Activated gamma-delta T cell (primary cell): Measurements from ENCODE around the gene PLEKHM1.
"Not testable (repeated sequence)": the region's sequence is repeated elsewhere in the genome, so short reads cannot be mapped to it uniquely, and the experiment has no call there.

ENCODE experiments used
- DNase-seq: peaks from one replicate; lab custom pipeline; 2025; lab: John Stamatoyannopoulos, UW

PLEKHM1 gene

DNA sequence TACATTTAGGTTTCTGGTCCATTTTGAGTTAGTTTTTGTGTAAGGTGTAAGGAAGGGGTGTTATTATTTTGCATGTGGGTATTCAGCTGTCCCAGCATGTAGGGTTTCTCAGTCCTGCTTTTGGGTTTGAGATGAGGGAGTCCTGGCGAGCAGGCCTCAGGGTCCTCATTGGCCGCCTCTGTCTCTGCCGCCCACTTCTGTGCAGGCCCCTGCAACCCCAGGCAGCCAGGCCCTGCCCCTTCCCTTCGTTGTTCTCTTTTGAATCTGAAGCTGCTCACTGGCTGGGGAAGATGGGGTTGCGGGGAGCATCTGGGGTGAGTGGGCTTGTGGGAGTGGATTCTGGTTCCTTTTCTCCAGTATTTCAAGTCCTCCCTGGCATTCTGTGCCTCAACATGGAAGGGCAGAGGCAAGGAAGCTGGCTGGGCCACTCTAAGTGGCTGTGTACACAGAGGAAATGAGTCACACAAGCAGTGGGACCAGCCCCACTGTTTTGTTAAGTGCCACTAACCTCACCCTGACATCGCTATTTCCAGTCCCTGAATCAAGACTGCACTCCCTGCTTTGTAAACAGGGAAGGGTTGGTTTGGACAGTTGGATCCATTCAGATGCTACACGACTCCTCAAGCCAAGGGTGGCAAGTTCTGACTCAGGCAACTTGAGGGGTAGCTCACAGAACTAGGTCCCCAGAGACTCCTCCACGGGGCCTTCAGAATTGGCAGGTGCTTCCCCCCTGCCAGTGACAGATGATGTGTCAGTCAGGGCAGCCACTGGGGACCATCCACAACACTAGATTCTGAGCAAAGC lies 28.8 kb downstream of the PLEKHM1 start:
- not testable (repeated sequence) for DNase-seq

DNA sequence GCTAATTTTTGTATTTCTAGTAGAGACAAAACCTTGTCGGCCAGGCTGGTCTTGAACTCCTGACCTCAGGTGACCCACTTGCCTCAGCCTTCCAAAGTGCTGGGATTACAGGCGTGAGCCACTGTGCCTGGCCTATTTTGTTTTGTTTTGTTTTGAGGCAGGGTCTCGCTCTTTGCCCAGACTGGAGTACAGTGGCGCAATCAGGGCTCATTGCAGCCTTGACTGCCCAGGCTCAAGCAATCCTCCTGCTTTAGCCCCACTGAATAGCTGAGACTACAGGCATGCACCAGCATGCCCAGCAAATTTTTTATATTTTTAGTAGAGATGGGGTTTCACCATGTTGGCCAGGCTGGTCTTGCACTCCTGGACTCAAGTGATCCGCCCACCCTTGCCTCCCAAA lies 30.1 kb downstream of the PLEKHM1 start:
- DNase-seq = not testable (repeated sequence)

DNA sequence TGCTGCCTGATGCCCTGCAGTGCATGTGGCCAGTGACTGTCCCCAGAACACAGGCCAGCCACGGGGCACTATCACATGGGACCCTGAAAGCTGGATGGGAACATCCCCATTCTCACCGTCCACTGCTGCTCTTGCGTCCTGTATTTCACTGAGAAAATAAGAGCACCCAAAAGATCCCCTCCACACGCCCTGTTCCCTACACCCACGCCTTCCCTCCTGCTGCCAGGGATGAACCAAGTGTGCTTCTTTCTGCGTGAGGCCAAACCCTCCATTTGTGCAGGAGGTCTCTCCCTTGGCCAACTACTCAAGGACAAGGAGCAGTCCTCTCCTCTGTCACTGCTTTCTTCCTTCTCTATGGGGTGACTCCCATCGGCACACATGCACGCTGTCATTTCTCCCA lies 36.2 kb downstream of the PLEKHM1 start:
- not testable (repeated sequence) for DNase-seq

DNA sequence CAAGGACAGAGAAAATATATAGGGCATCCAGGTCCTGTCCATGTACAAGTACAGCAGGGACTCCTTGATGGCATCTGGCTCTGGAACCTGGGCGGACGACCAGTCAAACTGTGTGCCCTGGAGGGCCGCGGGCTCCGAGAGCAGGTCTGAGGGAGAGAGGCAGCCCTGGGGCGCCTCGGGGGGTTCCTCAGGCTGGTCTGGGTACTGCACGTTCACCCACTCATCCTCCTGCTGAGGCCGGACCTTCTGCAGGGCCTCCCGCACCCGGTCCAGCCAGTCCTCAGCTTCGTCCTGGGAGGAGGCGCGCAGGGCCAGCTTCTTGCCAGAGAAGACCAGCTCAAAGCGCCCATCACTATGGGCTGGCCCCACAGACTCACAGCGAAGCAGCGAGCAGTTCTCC lies 36.8 kb downstream of the PLEKHM1 start:
- DNase-seq = not testable (repeated sequence)

DNA sequence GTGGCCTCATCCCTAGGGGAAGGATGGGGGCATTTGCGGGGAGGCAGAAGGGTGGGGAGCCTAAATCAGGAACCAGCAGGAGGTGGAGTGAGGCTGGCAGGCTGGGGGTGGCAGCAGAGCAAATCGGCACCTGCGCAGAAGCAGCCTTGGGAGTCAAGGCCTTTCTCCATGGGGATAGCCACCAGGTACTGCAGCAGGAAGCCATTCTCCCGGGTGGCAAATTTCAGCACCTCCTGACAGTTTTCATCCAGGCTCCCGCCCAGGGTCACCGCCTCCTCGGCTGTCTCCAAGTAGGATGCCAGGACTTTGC lies 37.3 kb downstream of the PLEKHM1 start:
- not testable (repeated sequence) for DNase-seq

DNA sequence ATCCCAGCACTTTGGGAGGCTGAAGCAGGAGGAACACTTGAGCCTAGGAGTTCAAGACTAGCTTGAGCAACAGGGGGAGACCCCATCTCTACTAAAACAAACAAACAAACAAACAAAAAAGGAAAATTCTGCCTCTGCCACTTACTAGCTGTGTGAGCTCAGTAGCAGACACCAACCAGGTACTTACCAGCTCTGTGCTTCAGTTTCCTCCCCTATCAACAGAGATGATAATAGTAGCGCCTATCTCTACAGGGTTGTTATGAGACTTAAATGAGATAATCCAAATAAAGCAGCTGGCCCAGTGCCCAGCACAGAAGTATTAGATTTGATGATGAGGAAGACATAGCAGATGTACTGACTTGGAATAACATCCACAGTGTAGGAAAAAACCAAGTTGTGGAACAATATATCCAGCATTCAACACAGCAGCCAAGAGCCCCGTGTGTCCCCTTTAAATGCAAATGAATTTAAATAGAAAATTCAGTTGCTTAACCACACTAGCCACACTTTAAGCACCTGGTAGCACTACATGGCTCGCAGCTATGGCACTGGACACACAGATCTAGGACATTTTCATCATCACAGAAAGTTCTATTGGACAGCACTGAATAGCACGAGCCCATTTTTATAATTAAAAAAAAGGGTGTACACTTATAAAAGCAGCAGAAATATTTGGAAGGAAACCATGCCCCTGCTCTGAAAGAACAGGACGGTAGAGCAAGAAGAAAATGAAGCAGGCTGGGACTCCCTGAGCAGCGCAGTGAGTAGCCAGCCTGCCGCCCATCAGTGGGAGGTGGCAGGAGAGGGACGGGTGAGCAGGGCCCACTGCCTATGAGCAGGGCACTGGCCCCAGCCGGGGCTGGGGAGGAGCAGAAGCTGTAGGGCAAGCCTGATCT lies 37.9 kb downstream of the PLEKHM1 start:
- DNase-seq = not testable (repeated sequence)

DNA sequence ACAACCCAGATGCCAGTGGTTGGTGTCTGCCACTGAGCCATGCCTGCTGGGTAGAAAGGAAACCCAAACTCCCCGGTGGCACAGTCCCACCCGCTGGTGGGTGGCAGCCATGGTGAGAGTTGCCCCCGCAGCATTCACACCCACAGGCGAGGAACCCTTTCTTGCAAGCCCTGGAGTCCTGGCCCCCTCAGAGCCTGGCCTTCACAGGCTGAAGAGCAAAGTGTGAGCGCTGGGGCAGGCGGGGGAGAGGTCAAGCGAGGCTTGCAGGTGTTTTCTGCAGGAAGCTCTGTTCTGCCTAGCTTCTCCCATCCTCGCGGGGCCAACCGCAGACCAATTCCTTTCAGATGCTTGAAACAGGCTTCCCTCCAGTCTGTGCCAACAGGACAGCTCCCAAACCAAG lies 38.9 kb downstream of the PLEKHM1 start:
- DNase-seq = not testable (repeated sequence)

DNA sequence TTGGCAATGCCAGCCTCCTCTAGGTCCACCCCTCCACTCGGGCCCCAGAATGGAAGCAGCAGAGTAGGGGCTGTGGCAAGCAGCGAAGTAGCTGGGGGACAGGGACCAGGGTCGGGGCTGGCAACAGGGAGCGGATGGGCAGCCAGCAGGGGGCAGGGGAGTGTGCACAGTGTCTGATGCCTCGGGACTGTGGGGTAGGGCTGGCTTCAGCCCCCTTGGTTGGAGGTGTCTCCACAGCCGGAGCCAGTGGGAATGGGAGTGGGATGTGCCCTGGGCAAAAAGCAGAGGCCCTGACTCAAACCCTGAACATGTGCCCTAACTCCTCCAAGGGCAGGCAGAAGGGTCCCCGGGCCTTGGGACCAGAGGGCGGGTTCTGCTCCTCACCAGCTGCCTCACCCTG lies 39.4 kb downstream of the PLEKHM1 start:
- DNase-seq = no peak

DNA sequence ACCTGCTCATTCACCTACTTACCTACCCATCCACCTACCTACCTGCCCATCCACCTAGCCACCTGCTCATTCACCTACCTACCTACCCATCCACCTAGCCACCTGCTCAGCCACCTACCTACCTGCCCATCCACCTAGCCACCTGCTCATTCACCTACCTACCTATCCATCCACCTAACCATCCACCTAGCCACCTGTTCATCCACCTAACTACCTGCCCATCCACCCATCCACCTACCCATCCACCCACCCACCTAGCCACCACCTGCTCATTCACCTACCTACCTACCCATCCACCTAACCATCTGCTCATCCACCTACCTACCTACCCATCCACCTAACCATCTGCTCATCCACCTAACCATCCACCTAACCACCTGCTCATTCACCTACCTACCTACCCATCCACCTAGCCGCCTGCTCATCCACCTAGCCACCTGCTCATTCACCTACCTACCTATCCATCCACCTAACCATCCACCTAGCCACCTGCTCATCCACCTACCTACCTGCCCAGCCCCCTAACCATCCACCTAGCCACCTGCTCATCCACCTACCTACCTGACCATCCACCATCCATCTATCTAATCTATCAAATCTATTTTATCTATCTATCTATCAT lies 40.7 kb downstream of the PLEKHM1 start:
- DNase-seq = not testable (repeated sequence)

DNA sequence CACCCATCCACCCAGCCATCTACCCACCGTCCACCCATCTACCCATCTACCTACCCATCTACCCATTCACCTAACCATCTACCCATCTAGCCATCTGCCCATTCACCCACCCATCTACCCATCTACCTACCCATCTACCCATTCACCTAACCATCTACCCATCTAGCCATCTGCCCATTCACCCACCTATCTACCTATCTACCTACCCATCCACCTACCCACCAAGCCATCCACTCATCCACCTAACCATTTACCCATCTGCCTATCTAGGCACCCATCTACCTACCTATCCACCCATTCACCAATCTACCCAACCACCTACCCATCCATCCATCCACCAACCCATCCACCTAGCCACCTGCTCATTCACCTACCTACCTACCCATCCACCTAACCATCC lies 41.3 kb downstream of the PLEKHM1 start:
- DNase-seq = not testable (repeated sequence)

DNA sequence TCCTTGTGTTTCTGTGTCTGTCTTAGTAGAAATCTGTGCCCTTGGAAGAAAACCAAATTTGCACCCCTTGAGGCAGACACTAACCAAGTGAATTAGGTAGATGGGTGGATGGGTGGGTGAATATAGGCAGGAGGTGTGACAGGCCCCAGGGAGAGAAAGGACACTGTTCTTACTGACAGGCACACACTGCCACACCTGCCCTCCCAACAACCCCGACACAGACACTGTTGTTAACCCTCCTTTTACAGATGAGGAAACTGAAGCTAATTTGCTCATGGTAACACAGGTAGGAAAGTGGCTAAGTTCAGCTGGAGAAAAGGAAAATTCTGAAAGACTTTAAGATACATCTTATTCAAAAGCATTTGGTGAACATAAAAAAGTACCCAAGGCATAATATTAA lies 42.0 kb downstream of the PLEKHM1 start:
- not testable (repeated sequence) for DNase-seq

DNA sequence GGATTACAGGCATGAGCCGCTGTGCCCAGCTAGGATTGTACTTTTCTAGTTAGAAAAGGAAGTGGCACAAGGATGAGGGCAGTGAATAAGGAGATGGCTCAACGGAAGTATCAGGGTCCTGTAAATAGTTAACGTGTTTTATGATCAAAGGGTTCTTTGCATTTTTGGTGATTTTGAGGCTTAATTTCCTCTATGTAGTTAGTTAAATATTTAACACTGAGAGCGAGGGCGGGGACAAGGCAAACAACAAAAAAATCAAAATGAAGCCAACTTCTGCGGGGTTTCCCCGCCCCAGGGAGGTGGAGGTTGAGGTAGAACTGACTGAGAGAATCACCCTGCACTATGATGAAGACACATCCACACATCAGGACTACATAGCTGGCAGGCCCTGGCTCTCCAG lies 42.5 kb downstream of the PLEKHM1 start:
- DNase-seq = not testable (repeated sequence)

DNA sequence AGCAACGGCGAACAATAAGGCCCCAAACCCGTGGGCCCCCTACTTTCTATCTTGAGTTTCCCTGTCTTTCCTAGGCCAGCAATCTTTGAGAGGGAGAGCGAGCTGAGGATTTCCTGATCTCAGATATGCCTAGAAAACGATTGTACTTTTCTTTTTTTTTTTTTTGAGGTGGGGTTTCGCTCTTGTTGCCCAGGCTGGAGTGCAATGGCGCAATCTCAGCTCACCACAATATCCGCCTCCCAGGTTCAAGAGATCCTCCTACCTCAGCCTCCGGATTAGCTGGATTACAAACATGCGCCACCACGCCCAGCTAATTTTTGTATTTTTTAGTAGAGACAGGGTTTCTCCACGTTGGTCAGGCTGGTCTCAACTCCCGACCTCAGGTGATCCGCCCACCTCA lies 42.9 kb downstream of the PLEKHM1 start:
- not testable (repeated sequence) for DNase-seq

DNA sequence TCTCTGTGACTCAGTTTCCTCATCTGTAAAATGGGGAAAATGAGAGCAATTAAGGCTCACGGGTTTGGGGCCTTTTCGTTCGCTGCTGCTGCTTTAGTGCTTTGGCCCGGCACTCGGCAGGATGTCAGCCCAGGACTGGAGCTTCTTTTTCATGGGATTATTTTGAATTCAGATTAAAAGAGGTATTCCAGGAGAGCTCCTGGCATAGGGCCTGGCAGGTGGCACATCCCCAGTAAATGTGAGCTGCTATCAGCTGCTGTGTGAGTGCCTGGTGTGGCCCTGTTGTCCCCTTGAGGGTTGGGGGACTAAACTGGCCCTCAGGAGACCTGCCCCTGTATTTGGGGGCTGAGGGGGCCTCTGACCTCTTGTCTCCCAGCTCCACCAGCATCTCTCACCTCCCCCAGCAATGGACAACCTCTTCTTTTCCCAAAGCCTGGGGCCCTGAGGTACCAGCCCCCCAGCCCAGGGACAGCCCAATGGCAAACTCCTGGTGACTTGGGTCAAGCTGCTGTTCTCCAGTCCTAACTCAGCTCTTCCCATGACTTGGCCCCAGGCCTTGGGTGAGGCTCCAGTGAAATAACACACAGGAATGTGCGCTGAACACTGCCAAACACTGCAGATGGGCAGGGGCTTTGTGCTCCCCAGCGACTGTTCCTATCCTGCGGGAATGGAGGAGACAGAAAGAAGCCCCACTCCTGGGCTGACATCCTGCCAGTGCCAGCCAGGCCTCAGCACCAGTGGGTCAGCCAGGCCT lies 43.5 kb downstream of the PLEKHM1 start:
- not testable (repeated sequence) for DNase-seq

DNA sequence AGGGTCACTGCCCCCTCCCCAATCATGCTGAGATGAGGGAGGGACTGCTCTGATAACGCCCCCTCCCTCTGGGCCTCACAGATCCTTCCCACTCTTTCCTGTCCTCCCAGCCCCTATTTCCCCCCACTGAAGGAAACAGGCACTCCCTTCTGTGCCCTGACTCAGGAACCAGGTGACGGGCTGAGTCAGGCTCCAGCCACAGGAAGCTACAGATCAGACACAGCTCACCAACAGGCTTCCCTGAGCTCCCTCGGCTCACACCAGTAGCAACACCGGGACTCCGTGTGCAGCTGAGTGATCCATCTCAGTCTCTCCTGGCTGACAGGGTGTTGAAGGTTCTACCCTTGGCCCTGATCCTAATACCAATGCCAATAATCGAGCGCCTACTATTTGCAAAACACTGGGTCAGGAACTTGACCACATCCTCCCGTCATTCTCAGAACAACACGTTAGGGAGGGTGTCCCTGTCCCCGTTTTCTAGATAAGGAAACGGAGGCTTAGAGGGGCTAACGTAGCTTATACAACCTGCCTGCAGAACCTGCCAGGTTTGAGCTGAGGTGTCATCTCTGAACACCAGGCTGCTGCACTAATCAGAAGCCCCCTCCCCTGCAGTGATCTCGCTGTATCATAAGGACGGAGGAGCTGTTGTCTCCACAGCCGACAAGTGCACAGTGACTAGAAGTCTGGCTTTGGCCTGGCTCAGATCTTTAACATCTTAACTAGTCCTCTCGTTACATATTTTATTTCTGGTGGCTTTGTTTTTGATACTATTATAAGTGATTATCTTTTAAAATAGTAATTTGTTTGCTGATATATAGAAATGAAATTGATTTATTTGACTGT lies 44.4 kb downstream of the PLEKHM1 start:
- DNase-seq = not testable (repeated sequence)

DNA sequence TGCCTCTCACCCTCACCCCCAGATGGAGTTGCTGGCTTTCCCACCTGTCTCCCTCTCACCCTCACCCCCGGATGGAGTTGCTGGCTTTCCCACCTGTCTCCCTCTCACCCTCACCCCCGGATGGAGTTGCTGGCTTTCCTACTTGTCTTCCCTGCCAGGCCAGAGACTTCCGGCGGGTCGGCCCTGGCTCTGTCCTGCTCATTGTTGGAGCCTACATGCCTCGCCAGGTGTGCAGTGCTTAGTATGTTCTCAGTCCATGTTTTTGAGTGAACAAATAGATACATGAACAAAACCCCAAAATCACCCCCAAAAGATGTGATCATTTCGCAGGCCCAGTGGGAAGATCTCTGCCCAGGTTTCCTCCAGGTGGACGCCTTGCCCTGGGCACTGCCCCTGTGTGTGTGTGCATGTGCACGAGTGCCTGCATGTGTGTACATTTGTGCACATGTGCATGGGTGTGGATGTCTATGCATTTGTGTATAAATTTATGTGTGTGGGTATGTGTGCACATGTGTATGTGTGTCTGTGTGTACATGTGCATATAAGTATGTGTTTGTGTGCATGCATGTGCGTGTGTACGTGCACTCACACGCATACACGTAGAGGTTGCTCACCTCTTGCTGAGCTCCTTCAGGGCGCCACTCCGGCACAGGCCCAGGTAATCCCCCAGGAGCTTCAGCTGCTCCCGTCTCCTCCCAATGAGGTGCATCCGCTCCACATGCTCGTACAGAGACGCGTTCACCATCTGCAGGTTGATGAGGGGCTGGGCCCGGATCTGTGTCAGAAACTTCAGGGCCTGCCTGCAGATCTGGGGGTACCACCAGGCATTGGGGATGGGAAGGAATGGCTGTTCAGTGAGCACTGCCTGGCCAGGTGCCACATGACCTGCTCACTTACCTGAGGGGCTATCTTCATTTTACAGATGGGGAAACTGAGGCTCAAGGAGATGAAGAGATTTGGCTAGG lies 45.4 kb downstream of the PLEKHM1 start:
- not testable (repeated sequence) for DNase-seq

DNA sequence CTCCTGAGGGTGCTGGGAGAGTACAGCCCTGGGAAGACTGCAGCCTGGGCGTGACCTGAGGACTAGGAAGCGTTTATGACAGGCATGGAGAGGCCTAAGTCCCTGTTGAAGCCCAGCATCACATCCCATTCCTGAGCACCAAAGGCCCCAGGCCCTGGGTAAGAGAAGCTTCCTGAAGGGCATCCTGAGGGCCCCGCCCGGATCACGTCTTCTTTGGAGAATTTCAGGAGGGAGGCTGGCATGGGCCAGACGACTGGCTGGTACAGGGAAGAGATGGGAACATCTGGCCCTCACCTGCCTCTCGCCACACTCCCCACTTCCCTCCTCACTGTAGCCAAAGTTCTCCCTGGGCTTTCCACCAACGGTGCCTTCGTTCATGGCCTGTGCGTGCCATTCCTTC lies 46.2 kb downstream of the PLEKHM1 start:
- DNase-seq = not testable (repeated sequence)

DNA sequence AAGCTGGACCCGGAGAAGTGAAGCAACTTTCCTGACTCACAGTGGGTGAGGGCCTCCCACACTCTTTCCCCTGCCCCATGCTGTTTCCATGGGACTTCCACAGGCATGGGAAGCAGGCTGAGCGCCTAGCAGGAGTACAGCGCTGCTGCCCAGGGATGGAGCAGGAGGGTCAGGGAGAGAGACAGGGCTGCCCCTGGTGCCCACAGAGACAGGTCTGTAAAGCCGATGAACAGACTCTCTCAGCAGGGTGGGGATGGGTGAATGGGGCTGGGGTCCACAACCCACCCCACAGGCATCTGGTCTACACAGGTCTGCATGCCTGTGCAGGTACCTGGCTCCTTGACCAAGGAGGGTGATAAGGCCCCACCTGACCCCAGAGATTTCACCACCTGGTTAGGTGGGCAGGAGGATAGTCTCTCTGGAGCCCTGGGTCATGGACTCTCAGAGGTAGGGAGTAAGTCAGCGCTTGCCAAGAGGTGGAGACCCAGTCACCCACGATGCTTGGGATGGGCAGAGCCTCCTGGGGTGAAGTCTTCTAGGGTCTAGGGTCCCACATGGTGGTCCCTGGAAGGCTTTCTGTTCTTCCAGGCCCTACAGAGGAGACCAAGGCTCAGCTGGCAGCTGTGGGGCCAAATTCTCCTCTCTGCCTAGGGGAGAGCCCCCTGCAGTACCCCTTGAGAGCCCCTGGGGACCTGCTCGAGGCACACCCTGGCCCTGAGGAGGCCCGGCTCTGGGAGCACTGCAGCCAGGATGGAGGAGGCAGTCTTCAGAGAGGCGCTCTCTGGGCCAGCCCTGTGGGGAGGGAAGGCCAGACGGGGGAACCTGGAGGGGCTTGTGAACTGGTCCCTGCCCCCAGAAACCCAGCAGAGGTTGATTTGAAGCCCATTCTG lies 46.9 kb downstream of the PLEKHM1 start:
- not testable (repeated sequence) for DNase-seq
